PC-3 (cell line): ENCODE results near the gene JAG2. TPM values are rescaled to one million over a fixed set of nuclear protein-coding genes. Genes with fewer than 3 reads are reported as not detected.

Experiments
- microRNA-seq: library from miRNA; unstranded; fragments of <30 nt; microRNA quantifications from one replicate; pipeline ENCODE4 v1.1.0, GENCODE V29; 2020; ENCODE audit not compliant: unreplicated experiment
- total RNA-seq: library from RNA; depleted of rRNA; stranded (reverse); fragments of >200 nt; gene quantifications from 2 replicates; pipeline ENCODE4 v1.2.3, GENCODE V29; 2014; rRNA removed

JAG2 gene
- total RNA-seq, 1 experiment from 2014 or later: 57.1 TPM

Small RNA genes within 50 kb of the gene (microRNA-seq; reads per million reads assigned to microRNA genes)
- not detected for gene MIR6765

Other genes with a start within 250 kb of the JAG2 start
- 0.04 TPM in 1 of 2 replicates, not detected in the other for gene PLD4, start 243.9 kb downstream of the JAG2 start, total RNA-seq
- 25.0 and 31.1 TPM in 2 replicates for gene AHNAK2, start 190.4 kb downstream of the JAG2 start, total RNA-seq
- 19.2 and 27.5 TPM in 2 replicates for gene CLBA1, start 183.0 kb downstream of the JAG2 start, total RNA-seq
- gene CDCA4, start 147.7 kb downstream of the JAG2 start, total RNA-seq: 113 and 133 TPM in 2 replicates
- 0.04 and 0.12 TPM in 2 replicates for gene GPR132, start 103.3 kb downstream of the JAG2 start, total RNA-seq
- 50.8 and 82.1 TPM in 2 replicates for gene NUDT14, start 12.5 kb upstream of the JAG2 start, total RNA-seq
- gene BTBD6, start 79.8 kb upstream of the JAG2 start, total RNA-seq: 104 and 119 TPM in 2 replicates
- gene BRF1, start 132.2 kb upstream of the JAG2 start, total RNA-seq: 55.8 and 86.1 TPM in 2 replicates
- 56.0 and 62.0 TPM in 2 replicates for gene PACS2, start 146.0 kb upstream of the JAG2 start, total RNA-seq
- gene TEX22, start 229.8 kb upstream of the JAG2 start, total RNA-seq: 0.29 and 0.40 TPM in 2 replicates